CD4-positive, alpha-beta T cell treated with Interleukin-6 for 4 hours (primary cell): Measurements from ENCODE around the gene CACNA2D3.

Experiments used
- DNase-seq: peaks from one replicate; pipeline ENCODE4 v3.0.0-alpha.2; 2020; ENCODE audit warnings: mixed read lengths

The CACNA2D3 gene

DNA sequence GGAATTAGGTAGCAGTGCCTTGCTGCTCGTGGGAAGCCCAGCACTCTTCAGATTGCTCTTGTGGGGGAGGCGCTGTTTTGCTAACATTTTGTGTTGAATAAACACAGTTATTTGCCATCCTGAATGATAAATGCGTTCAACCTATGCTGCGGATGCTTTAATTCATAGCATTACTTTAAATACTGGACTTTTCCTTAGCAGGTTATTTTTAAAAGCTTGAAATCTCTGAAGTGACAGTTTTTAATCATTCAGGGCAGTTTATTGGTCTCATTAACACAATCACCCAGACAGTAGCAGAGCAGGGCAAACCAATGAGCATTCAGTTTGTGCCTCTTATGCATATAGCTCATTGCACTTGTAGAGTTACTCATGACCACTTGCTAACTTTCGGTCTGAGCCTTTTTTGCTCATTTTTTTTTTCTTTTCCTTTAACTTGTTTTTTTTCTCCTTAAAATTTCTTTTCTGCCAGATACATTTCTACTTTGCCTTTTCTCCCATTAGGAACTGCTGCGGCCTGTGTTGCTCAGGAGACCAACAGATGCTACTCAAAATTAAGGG is 5.2 kb downstream of the CACNA2D3 start:
- DNase-seq: no peak

DNA sequence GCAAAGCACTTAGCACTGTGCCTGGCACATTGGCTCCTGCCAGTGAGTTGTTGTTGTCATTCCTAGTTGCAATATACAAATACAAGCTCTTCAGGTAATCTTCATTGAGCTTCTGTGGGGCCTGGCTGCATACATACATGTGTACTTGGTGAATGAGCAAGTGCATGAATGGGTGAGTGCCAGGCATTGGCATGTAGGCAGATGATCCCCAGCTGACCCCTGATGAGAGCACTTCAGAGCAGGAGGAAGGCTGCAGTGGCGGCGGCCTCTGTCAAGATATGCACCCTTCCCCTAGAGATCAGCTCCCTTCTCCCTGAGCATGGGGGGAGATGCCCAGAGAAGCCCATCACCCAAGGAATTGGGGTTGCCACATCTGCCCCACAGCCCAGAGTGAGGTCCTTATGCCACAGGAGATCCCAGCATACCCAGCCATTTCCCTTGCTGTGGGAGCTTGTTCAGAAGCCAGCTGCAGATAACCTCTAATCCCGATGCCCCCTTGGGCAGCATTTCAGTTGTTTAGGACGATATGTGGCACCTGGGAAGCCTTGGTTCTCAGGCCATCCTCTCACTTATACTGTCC is 8.8 kb downstream of the CACNA2D3 start:
- no peak for DNase-seq

DNA sequence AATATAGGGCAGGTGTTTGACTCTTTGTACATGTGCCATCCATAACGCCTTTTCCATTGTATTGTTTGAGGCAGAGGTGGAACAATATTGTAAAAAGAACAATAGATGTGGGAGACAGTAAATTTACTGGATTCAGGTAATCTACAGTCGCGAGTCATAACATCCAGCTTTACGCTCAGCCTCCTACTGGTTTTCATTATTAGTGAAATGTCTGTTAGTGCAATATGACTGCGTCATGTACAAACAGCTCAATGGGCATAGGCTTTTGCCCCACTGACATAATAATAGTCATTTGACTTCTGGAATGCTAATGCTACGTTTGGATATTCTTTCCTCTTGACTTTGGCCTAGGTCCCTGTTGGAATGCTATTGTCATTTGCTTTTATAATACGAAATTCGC is 9.5 kb downstream of the CACNA2D3 start:
- no peak for DNase-seq

DNA sequence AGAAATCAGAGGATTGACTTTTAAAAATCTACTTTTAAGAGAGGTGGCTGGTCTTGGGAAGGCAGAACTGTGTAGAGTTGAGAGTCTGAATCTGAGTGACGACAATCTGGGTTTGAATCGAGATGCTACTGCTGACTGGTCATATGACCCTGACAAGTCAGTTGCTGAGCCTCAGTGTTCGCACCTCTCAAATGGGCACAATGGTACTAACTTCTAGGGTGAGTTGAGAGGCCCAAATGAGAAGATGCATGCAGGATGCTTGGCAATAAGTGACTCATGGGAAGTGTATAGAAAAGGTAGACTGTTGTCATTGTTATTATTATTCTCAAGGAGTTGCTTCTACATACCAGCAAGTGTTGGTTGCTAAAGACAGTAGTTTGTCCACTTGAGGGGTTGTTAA is 10.3 kb downstream of the CACNA2D3 start:
- DNase-seq: no peak

DNA sequence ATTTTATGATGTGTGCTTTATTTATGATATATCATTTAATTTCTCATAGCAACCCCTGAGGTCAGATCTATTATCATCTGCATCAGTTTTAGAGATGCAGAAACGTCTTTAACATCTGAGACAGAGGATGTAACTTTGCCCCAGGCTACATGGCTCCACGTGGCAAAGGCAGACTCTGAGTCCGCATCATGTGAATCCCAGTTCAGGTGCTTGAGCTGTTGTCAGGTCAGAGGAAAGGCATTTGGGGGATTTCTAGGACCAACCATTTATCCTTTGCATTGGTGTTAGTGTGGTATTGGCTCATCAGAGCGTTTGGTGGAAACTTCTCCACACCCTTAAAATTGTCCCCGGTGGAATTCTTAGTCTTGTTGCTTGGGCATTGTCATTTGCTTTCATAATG is 10.8 kb downstream of the CACNA2D3 start:
- no peak for DNase-seq

DNA sequence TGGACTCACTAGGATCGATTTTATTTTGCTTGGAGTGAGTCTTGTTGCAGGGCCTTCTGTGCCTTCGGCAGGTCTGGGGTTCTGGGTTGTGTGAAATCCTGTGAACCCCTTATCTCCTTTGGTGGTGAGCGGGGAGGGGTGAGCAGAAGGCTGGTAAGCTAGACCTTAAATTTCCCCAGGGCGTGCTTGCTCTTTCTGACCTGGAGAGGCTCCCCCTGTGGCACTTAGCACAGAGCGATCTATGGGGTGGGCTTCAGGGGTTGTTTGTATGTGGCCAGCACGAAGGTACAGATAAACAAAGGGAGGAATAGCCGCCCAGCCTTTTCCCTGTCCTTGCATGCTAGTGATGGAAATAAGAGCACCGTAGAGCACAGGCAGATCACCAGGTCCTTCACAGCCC is 11.8 kb downstream of the CACNA2D3 start:
- no peak for DNase-seq

DNA sequence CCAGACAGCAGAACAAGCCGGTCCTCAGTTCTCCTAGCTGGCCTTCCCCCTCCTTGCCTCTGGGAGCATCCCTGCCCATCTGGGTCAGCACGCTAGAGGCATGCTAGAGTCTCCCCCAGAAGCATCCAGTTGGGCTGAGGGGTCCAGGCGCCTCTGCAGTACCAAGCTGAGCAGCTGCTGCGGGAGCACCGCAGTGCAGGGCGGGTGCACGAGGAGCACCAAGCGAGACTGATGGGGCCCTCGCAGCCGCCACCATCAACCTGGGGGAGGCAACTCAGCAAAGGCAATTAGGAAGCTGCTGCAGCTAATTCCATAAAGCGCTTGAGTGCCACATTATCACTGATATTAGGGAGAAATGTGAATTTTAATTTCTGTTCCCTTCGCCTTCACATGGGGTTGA is 12.4 kb downstream of the CACNA2D3 start:
- no peak for DNase-seq

DNA sequence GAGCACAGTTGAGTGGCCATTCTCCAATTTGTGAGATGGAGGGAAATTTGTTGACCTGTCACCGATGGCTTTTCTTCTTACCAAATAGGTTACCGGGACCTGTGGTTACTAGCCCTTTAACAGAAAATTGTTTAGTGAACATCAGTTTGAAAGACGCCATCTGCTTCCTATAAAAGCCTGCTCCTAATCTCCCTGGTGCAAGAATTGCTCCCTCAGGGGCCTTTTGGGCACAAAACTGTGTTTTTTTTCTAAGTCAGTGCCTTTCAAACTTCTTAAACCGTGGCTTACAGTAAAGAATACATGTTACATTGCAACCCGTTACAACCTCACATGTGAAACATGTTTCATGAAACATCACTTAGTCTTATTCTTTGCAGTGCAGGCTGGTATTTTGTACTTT is 15.0 kb downstream of the CACNA2D3 start:
- DNase-seq: no peak

DNA sequence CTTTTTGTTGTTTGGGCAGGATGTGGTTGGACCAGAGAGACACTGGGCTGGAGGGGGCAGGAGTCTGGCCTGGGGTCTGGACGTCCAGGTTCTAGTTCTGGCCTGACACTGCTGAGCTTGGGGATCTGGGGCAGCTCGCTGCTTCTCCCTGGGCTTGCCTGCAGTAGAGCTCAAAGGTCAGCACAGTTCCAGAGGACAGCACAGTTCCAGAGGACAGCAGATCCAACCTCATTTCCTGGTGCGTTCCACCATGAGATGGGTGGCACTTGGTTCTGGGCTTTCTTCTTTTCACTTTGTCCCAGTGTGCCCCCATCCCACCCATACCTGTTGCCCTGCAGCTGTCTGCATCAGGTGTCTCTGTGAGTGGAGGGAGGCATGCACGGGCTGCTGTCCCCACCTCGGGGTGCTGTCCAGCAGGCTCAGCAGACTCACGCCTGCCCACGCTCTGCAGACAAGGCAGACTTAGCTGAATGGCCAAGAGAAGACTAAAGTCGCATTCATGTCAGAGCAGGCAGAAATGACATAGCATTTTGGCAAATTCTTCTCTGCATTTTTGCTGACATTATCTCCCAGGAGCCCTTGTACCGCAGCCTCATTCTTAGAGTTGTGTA is 16.7 kb downstream of the CACNA2D3 start:
- no peak for DNase-seq

DNA sequence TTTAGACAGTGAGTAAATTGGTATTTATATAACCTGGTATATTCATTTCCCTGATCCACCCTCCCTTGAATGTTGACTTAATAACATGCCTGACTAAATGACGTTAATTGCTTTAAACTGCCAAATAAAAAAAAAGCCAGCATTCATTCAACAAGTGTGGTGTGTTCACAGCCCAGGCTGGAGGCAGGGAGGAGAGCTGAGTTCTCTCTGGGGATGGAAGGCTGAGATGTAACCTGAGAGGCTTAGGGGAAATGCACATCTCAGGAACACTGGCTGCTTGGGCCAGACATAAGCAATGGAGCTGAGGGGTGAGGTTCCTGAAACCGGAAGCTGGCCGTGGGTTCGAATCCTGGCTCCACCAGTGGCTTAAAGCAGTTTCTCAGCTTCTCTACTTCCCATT is 17.3 kb downstream of the CACNA2D3 start:
- DNase-seq: no peak

DNA sequence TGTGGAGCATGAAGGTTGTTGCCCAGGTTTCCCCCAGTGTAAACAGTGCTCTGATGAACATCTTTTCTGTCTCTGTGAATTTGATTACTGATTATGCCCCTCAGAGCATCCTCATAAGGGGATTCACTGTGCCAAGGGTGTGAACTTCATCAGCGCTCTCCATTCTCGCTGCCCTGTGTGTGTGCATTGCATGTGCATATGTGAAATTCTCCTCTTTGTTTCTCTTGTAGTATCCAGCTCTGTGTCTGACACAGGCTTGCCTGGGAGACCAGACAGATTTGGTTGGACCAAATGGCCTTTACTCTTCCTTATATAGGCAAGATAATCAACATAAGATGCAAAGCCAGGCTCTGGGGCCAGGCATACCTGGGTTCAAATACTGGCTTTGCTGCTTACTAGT is 21.9 kb downstream of the CACNA2D3 start:
- no peak for DNase-seq

DNA sequence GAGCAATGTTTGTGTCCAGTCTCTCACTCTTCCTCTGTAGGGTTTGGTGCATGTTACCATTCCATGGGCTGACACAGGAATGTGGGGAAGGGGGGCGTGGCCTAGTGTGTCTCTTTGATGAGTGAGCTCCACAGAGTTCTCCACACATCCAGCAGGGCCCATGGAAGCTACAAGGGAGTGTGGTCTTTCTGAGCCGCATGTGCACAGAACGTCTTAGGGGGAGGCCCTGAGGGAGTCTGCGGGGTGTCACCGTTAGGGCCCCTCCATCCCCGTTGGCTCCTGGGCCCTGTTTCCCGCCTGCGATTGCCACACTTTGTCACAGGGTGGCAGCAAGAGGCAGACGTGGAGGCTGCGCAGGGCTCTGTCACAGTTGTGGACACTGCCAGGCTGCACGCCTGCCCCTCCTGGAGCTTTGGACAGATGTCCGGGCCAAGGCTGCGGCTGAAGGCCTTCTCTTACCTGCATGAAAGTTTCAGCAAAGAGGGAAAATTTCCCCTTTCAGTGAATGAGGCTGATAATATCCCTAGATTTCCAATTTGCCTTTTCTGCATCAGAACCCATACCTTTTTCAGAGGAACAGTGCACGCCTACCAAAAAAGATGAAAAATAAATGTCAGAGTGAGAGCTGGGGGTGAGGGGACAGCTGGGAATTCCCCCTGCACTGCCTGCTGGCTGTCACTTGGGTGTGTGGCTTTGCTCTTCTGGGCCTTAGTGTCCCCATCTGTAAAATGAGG is 24.3 kb downstream of the CACNA2D3 start:
- no peak for DNase-seq

DNA sequence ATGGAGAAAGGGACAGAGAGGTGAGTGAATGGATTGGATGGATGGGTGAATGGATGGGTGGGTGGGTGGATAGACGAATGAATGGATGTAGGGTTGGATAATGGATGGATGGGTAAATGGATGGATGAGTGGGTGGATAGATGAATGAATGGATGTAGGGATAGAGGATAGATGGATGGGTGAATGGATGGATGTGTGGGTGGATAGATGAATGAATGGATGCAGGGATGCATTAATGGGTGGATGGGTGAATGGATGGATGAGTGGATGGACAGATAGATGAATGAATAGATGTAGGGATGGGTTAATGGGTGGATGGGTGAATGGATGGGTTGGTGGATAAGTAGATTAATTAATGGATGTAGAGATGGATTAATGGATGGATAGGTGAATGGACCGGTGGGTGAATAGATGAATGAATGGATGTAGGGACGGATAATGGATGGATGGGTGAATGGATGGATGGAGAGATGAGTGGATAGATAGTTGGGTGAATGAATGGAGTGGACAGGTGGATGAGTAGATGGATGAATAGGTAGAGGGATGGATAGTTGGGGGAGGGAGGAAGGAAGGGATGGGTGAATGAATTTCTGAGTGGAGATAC is 28.6 kb downstream of the CACNA2D3 start:
- DNase-seq: no peak

DNA sequence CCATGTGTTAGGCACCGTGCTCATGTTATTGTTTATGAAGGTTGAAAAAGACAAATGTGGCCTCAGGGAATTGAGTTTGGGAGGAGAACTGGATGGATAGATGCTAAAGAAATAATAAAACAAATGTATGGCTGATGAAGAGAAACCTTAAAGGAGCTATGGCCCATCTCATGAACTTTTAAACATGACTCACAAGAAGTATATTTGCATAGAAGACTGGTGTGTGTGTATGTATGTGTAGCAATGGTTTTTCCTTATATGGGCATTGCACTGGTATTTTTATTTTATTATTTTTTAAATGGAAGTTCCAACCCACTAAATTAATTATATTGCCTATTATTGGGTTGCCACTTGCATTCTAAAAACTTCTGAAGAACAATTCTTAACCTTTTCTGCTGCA is 31.1 kb downstream of the CACNA2D3 start:
- no peak for DNase-seq

DNA sequence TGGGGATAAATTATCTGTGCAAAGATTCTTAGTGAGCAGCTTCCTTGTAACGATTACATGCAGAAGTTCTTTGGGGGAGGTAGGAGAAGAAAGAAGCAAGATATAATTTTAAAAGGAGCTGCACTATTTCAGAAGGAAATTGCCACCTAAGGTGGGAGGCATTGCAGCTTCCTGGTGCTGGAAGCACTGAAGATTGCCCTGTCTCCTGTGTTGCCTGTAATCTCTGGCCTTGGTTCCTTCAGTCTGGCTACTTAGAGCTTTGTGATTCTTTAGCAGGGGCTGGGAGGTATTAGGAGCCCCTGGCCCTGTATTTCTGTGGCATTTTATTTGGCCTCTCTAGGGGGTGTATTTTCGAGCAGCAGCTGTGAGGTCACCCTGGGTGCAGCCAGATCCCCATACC is 35.5 kb downstream of the CACNA2D3 start:
- no peak for DNase-seq

DNA sequence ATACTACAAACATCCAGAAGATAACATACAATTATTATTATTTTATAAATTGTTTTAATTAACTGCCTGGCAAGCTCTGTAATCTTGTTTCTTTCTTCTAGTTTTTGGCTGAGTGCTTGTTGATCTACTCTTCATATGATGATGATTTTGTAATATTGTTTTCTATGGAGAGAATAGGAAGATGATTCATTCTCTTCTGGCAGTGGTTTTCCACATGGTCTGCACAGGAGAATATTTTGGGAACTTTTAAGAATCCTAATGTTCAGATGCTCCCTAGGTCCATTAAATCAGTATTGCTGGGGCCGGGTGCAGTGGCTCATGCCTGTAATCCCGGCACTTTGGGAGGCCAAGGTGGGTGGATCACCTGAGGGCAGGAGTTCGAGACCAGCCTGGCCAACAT is 37.6 kb downstream of the CACNA2D3 start:
- DNase-seq: no peak

DNA sequence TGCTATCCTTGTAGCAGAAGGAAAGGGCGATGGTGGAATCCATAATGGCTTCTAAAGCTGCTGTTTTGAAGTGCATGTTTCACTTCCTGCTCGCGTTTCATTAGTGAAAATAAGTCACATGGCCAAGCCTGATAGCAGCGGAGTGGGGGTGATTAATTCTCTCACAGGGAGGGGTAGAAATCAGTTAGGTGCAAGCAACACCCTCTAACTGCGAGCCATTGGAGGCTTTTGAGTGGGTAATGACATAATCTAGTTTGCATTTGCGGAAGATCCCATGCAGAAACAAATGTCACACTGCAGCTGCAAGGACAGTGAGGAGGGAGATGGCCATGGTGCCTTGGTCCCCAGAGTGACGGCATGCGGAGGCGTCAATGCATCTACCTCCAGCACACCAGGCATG is 41.1 kb downstream of the CACNA2D3 start:
- DNase-seq: no peak

DNA sequence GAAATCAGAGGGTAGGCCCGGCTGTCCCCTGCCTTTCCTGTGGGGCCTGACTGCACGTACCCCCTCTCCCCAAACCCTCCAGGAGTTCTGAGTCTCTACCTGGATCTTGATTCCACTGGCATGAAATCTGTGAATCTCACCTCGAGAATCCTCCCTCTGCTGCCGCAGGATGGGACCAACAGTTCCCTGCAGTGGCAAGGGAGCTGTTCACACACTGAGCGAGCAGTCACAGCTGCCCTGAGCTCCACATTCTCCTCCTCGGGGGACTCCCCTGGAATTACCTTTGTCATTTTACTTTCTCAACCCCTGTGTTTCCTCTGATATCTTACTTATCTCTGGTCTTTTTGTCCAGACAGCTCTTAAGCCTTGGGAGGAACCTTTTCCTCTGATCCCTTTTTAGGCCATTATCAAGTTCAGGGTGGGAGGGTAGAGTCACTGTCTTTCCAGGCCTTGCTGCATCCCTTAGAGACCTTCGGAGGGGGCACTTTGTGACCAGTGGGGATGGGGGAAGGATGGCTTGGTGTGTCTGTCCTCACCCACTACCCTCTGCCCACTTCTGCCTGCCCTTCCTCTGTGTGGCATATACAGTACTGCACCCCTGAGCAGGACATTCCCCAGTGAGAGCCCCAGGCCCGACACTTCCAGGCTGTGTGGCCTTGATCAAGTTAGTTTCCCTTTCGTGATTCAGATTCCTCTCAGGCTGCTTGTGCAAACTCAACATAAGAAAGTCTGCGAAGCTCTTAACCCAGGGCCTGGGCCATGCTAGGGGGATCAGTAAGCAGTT is 42.0 kb downstream of the CACNA2D3 start:
- DNase-seq: no peak

DNA sequence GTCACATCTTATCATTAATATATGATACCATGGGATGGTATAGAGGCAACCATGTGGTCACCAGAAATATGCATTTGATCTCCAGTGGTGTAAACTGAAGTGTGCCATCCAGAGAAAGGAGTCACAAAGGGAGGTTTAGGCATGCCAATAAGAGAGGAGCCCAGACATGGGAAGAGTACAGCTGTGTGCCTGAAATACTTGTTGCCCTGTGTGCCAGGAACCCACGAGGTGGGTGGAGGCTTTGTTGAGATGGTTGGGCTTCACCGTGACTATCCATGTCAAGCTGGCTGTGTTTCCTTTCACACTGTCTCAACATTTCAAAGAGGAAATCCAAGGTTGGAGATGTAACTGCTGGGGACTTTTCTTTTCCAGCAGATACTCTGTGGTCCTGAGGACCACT is 43.5 kb downstream of the CACNA2D3 start:
- DNase-seq: no peak

DNA sequence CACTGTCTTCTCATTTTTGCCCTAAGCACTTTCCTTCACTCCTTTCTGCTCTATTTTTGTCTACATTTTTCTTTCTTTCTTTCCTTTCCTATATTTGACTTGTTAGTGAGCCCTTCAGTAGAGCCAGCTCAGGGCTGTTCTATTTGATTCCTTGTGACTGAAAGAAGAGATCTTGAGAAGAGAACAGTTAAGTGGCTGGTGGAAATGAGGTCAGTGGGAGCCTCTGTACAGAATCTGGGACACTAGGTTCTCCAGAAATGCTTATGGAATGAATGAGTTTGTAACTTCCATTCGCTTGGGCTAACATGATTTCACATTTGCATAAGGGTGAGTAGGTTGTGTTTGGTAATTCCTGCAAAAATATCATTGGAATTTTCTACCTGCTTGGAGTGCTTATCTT is 45.6 kb downstream of the CACNA2D3 start:
- DNase-seq: no peak

DNA sequence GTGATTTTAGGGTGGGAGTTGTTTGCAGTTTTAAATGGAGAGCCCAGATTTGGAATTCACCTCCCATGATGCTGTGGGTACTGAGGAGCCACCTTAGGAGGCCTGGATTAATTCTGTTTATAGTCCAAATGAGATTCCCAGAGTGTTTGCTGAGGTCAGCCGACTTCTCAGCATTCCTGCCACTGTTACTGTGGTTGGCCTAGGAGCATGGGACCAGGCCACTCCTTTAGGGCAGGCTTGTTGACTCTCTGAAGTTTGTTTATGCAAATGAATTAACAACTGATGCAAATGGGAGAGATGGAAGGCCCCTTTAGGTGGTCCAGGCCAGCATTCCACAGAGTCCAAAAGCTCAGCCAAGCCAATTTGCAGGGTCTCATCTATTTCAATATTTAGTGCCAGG is 46.1 kb downstream of the CACNA2D3 start:
- DNase-seq: no peak

DNA sequence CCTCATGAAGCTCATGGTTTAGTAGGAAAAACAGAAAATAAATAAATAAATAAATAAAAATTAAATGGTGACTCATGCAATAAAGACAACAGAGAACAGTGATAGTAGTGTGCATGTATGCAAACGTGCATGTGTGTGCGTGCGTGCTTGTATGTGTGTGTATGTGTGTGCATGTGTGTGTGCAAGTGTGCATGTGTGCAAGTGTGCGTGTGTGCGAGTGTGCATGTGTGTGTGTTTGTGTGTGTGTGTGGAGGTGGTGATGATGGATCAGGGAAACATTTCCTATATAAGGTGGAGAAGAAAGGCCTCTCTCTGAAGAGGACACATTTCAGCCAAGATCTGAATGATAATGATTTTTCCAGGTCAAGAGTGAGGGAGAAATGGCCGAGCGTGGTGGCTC is 47.2 kb downstream of the CACNA2D3 start:
- no peak for DNase-seq

DNA sequence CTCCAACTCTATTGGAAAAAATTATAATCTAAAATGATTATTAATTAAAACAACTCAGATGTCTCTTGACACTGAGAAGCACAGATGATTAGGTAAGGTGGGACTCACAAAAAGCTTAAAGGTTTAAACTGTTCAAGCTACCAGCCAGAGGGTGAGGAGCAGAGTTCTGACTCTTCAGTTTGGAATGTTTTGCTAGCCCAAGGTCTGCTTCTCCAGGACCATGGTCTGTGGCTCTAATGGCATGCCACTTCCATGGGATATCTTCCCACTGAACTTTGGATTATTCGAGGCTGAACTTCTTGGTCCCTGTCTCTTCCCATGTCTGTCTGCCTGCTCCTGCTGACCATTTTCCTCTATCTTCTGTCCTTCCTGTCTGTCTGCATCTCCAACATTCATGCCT is 49.2 kb downstream of the CACNA2D3 start:
- DNase-seq: no peak
